Upper lobe of right lung (tissue), 1 donor: ENCODE results near the gene POU3F3. TPM values are rescaled to one million over a fixed set of nuclear protein-coding genes. Genes with fewer than 3 reads are reported as not detected.

Source experiments
- ATAC-seq: fragments of 200-7000 bp; cut with Tn5 transposase; one replicate; pipeline ENCODE4 v1.9.1; 2020; ENCODE audit warnings: mild to moderate bottlenecking, moderate library complexity
- DNase-seq: peaks from one replicate; pipeline ENCODE4 v3.0.0-alpha.2; 2020
- H3K27ac ChIP-seq: fragments of 200-600 bp; one replicate; pipeline ENCODE4 v1.8.0; 2022
- H3K27me3 ChIP-seq: fragments of 200-600 bp; one replicate; pipeline ENCODE4 v1.8.0; 2022; ENCODE audit warnings: mild to moderate bottlenecking
- H3K36me3 ChIP-seq: fragments of 200-600 bp; one replicate; pipeline ENCODE4 v1.8.0; 2022
- H3K4me1 ChIP-seq: fragments of 200-600 bp; one replicate; pipeline ENCODE4 v1.8.0; 2022
- H3K4me3 ChIP-seq: fragments of 200-600 bp; one replicate; pipeline ENCODE4 v1.8.0; 2022; ENCODE audit warnings: mild to moderate bottlenecking
- H3K9me3 ChIP-seq: fragments of 200-600 bp; one replicate; pipeline ENCODE4 v1.8.0; 2022
- intact Hi-C: fragments of 100-400 bp; cut with DNase I; formaldehyde crosslinking; loops from one replicate; pipeline ENCODE4 v1.11.0; 2022
- total RNA-seq: library from RNA; stranded (reverse); fragmentation: NEBNext Ultra II Directional; extraction: Animal tissue kit (Norgen Biotek cat#: 25700); gene quantifications from one replicate; pipeline ENCODE4 v1.2.1, GENCODE V29; 2021
- TF ChIP-seq, protein P1 (sequence below): fragments of 200-600 bp; IDR thresholded peaks from one replicate; pipeline ENCODE4 v1.8.0; 2022; ENCODE audit warnings: antibody characterized with exemption
- donor health status: DM: no; HTN: yes; CAD: no; lungs with severe emphysema.

The POU3F3 gene
- total RNA-seq, 1 donor from 2014 or later = not detected

DNA sequence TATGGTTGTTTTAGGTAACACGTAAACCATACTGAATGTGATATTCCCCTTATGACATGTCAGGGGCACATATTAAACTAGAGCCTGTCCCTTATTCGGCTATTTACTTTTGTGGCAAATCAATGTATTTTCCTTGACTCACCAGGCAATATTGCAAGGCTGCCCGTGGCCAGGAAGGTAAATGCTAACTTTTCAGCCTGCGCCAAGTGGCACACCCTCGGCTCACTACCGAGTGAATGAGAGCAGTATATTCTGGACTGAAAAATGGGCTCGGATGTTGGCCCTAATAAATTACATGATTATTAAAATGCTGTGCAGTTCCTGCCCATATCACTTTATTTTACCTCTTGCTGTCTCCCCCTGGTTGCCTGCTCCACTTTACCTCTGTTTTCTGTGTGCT lies 46.7 kb downstream of the POU3F3 start:
- Histone ChIP-seq H3K9me3 (no peaks in the 10 kb centered on the region), H3K36me3 (no peaks in the 10 kb centered on the region), H3K4me3 (no peak overlapping the region), H3K27ac (no peak overlapping the region), H3K27me3 (no peaks in the 10 kb centered on the region), H3K4me1 (no peaks in the 10 kb centered on the region)
- ATAC-seq (no peak), DNase-seq (no peak)
- intact Hi-C loops = no loop called here
- TF ChIP-seq, protein P1, sequence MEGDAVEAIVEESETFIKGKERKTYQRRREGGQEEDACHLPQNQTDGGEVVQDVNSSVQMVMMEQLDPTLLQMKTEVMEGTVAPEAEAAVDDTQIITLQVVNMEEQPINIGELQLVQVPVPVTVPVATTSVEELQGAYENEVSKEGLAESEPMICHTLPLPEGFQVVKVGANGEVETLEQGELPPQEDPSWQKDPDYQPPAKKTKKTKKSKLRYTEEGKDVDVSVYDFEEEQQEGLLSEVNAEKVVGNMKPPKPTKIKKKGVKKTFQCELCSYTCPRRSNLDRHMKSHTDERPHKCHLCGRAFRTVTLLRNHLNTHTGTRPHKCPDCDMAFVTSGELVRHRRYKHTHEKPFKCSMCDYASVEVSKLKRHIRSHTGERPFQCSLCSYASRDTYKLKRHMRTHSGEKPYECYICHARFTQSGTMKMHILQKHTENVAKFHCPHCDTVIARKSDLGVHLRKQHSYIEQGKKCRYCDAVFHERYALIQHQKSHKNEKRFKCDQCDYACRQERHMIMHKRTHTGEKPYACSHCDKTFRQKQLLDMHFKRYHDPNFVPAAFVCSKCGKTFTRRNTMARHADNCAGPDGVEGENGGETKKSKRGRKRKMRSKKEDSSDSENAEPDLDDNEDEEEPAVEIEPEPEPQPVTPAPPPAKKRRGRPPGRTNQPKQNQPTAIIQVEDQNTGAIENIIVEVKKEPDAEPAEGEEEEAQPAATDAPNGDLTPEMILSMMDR = no peak

DNA sequence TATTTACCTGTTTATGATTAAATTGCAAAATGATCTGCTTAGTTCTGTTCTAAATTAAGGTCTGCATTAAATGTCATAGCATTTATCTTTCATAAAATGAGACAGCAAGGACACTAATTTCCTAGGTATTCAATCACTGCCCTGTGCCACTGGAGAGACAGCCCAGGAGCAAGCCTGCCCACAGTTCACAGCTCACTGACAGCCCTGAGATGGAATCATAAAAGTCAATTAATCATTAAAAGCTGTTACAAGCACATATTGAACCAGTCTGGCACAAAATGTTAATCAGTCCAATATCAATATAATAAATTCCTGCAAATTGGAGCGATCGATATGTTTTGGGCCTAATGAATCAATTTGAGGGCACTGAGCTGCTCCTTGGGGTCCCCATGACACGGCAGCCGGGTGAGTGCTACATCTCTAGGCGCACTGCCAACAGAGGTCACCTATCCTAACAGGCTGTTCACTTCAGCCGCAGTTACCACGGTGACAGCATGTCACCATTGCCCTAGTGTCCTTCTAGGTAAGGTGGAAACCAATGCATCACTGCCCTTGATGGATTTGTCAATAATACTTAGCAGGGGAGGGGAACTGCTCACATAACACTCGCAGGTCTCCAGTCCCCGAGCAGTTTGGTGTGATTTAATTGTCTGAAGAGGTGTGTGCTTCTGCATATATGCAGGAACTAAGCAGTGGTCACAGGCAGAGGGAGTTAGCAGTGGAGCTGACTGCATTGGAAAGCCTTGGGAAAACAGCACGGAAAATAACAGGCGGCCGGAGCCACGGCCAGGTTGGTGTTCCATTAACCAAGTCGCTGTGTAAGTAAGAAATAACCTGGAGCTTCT lies 47.3 kb downstream of the POU3F3 start:
- no peaks in the 10 kb centered on the region for H3K36me3 ChIP-seq
- H3K9me3 ChIP-seq = no peaks in the 10 kb centered on the region
- no peaks in the 10 kb centered on the region for H3K4me1 ChIP-seq
- no peaks in the 10 kb centered on the region for H3K27me3 ChIP-seq
- ATAC-seq (no peak), DNase-seq (no peak)
- H3K4me3 ChIP-seq = no peak overlapping the region
- intact Hi-C loops = no loop called here
- H3K27ac ChIP-seq = no peak overlapping the region
- TF ChIP-seq, protein P1 = no peak

DNA sequence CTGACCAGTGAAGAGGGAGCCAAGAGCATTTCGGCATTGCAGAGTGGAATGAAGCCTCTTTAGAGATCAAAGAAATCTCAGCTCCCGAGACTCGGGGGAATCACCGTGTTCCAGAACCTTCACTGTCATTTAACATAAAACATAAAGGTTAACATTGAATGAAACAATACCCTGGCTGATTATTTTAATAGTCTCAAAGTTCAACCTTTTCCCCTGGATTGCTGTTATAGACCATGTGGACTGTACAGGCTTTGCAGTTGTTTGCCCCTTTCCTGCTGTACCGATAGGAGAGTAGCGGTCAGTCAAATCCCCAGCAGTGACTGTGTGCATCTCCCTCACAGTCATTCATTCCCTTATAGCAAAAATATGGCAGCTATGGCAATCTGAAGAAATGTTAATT lies 48.4 kb downstream of the POU3F3 start:
- ATAC-seq = no peak
- TF ChIP-seq, protein P1 = no peak
- intact Hi-C loops = no loop called here

More for the DNA sequence above, 48.4 kb downstream of the POU3F3 start:
- no peak overlapping the region for H3K4me3 ChIP-seq
- no peaks in the 10 kb centered on the region for H3K9me3 ChIP-seq
- no peak overlapping the region for H3K27ac ChIP-seq
- H3K36me3 ChIP-seq = no peaks in the 10 kb centered on the region
- H3K4me1 ChIP-seq = no peaks in the 10 kb centered on the region
- DNase-seq = no peak
- H3K27me3 ChIP-seq = no peaks in the 10 kb centered on the region

Other genes with a start within 250 kb of the POU3F3 start
- gene MRPS9, start 184.0 kb downstream of the POU3F3 start, total RNA-seq = 17.0 TPM